PC-9 (cell line): ENCODE data around the gene XCL2. TPM values are rescaled to one million over a fixed set of nuclear protein-coding genes. Genes with fewer than 3 reads are reported as not detected.

Source experiments
- BruUV-seq: library from RNA; stranded (reverse); fragments of 400-500 nt; replicated peaks from 2 replicates; lab custom pipeline; 2021; lab: Mats Ljungman, UMichigan
- CTCF ChIA-PET: fragments of 300-600 bp; sonication (Branson Sonifier 250); formaldehyde crosslinking; loops from one replicate; lab custom pipeline; 2022; ENCODE audit warnings: antibody characterized with exemption; lab: Charles Lee
- POLR2A ChIA-PET: fragments of 300-600 bp; sonication (Branson Sonifier 250); formaldehyde crosslinking; loops from one replicate; lab custom pipeline; 2022; ENCODE audit warnings: antibody characterized with exemption; ENCODE audit not compliant: unreplicated experiment; lab: Charles Lee
- DNase-seq, 2 experiments: peaks; one replicate each; pipeline versions ENCODE4 v3.0.0 to v3.0.0-alpha.2; 2015 to 2022; ENCODE audit warnings: mixed read lengths in 1 of 2
- H2AFZ ChIP-seq: fragments of 200-600 bp; sonication (generic); 2 replicates; pipeline ENCODE4 v1.8.1; 2017; ENCODE audit warnings: antibody characterized with exemption
- H3F3A ChIP-seq: fragments of 200-600 bp; sonication (generic); 2 replicates; pipeline ENCODE4 v1.8.1; 2017; ENCODE audit warnings: antibody characterized with exemption, mild to moderate bottlenecking, low read depth; ENCODE audit not compliant: insufficient read depth
- H3K27ac ChIP-seq: fragments of 200-600 bp; sonication (generic); 2 replicates; pipeline ENCODE4 v1.6.1; 2016; ENCODE audit warnings: mixed run types
- H3K27me3 ChIP-seq: fragments of 200-600 bp; sonication (generic); 2 replicates; pipeline ENCODE4 v1.6.1; 2016; ENCODE audit warnings: low read depth, mixed run types; ENCODE audit not compliant: insufficient read depth
- H3K36me3 ChIP-seq: fragments of 200-600 bp; sonication (generic); 2 replicates; pipeline ENCODE4 v1.6.1; 2016; ENCODE audit warnings: low read depth, mixed run types
- H3K4me1 ChIP-seq: fragments of 200-600 bp; sonication (generic); replicated peaks from 2 replicates; pipeline ENCODE4 v1.6.1; 2016; ENCODE audit warnings: mixed run types; ENCODE audit not compliant: insufficient read depth
- H3K4me2 ChIP-seq: fragments of 200-600 bp; sonication (generic); 2 replicates; pipeline ENCODE4 v1.6.1; 2017; ENCODE audit warnings: mixed run types
- H3K4me3 ChIP-seq: fragments of 200-600 bp; sonication (generic); 2 replicates; pipeline ENCODE4 v1.6.1; 2016; ENCODE audit warnings: mixed run types
- H3K79me2 ChIP-seq: fragments of 200-600 bp; sonication (generic); 2 replicates; pipeline ENCODE4 v1.6.1; 2017; ENCODE audit warnings: low read depth, mixed run types
- H3K9me2 ChIP-seq: fragments of 200-600 bp; sonication (generic); 2 replicates; pipeline ENCODE4 v1.8.1; 2017; ENCODE audit warnings: mild to moderate bottlenecking; ENCODE audit not compliant: insufficient read depth
- H3K9me3 ChIP-seq: fragments of 200-600 bp; sonication (generic); 2 replicates; pipeline ENCODE4 v1.8.1; 2016; ENCODE audit warnings: low read depth; ENCODE audit not compliant: insufficient read depth
- H4K20me1 ChIP-seq: fragments of 200-600 bp; sonication (generic); 2 replicates; pipeline ENCODE4 v1.8.1; 2017; ENCODE audit not compliant: insufficient read depth
- CTCF ChIP-seq: fragments of 200-600 bp; sonication (generic); conservative IDR thresholded peaks from 2 replicates; pipeline ENCODE4 v1.6.1; 2017; ENCODE audit warnings: mixed run types, antibody characterized with exemption, mild to moderate bottlenecking, moderate library complexity
- EZH2 ChIP-seq: fragments of 200-600 bp; sonication (generic); IDR thresholded peaks from 2 replicates; pipeline ENCODE4 v1.8.0; 2017; ENCODE audit warnings: antibody characterized with exemption, low read depth
- intact Hi-C: fragments of 100-400 bp; cut with micrococcal nuclease; formaldehyde crosslinking; loops from one replicate; pipeline ENCODE4 v1.10.0; 2022; ENCODE audit not compliant: unreplicated experiment
- total RNA-seq: library from RNA; stranded (reverse); gene quantifications from 2 replicates; pipeline ENCODE4 v1.2.3, GENCODE V29; 2021

Gene XCL2
- total RNA-seq, 1 experiment from 2014 or later, result not detected

GRCh38 chr1:168518813-168519212 lies 25.0 kb downstream of the XCL2 start:
- Histone ChIP-seq H3K27me3 (no peaks in the 10 kb centered on the region), H2AFZ (no peak overlapping the region), H3K27ac (no peak overlapping the region), H3K9me2 (no peaks in the 10 kb centered on the region), H3K9me3 (no peaks in the 10 kb centered on the region), H3F3A (no peaks in the 10 kb centered on the region), H3K79me2 (no peaks in the 10 kb centered on the region), H3K4me3 (no peak overlapping the region), H3K4me1 (no peaks in the 10 kb centered on the region), H4K20me1 (no peaks in the 10 kb centered on the region), H3K4me2 (no peak overlapping the region), H3K36me3 (no peaks in the 10 kb centered on the region)
- no peak for TF ChIP-seq CTCF
- TF ChIP-seq EZH2, result no peak
- BruUV-seq, result no TSS peak
- ChIA-PET POLR2A (no interaction called here), CTCF (no interaction called here)
- intact Hi-C loops, result no loop called here
- no peak for DNase-seq

DNA sequence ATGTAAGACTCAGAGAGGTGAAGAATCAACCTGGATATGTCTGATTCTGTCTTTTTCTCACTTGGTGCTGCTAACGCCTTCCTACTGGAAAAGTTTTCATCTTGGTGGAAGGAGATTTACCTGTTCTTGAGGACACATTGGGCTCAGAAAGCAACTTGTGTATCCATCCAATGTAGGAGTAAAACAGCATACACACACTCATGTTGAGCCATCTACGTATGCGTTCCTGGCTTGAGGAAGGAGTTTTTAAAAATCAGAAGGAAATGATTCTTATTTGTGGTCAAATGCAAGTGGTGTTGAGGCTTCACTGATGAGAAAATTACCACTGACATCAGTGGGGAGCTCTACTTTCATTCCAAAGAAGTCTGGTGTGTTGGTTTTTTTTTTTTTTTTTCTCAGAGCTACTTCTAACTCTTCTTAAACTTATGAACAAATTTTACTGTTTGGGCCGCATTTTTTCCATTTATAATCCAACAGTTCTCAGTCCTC lies 25.6 kb downstream of the XCL2 start:
- intact Hi-C loops, result no loop called here
- no peak overlapping the region for H3K4me3 ChIP-seq
- H3K27ac ChIP-seq, result no peak overlapping the region
- H3K27me3 ChIP-seq, result no peaks in the 10 kb centered on the region
- POLR2A ChIA-PET, result no interaction called here
- no peaks in the 10 kb centered on the region for H4K20me1 ChIP-seq
- H2AFZ ChIP-seq, result no peak overlapping the region
- no peaks in the 10 kb centered on the region for H3K4me1 ChIP-seq
- no peaks in the 10 kb centered on the region for H3K9me2 ChIP-seq
- H3K9me3 ChIP-seq, result no peaks in the 10 kb centered on the region
- no peaks in the 10 kb centered on the region for H3K36me3 ChIP-seq
- BruUV-seq, result no TSS peak
- no peak overlapping the region for H3K4me2 ChIP-seq
- H3F3A ChIP-seq, result no peaks in the 10 kb centered on the region
- DNase-seq, result no peak
- CTCF ChIA-PET, result no interaction called here
- no peaks in the 10 kb centered on the region for H3K79me2 ChIP-seq
- no peak for TF ChIP-seq CTCF
- no peak for TF ChIP-seq EZH2

- CTCF ChIA-PET, result no interaction called here
- no TSS peak for BruUV-seq
These were observed 29.3 kb downstream of the XCL2 start for GRCh38 chr1:168514455-168514854.

More at GRCh38 chr1:168514455-168514854, 29.3 kb downstream of the XCL2 start:
- H3K27me3 ChIP-seq, result no peaks in the 10 kb centered on the region
- no peak overlapping the region for H3K4me2 ChIP-seq
- H3K79me2 ChIP-seq, result no peaks in the 10 kb centered on the region
- no peaks in the 10 kb centered on the region for H3K9me2 ChIP-seq
- no peak for TF ChIP-seq EZH2
- TF ChIP-seq CTCF, result no peak
- no peaks in the 10 kb centered on the region for H3F3A ChIP-seq
- H3K27ac ChIP-seq, result no peak overlapping the region
- no peak overlapping the region for H3K4me3 ChIP-seq
- H4K20me1 ChIP-seq, result no peaks in the 10 kb centered on the region
- POLR2A ChIA-PET, result no interaction called here
- H2AFZ ChIP-seq, result no peak overlapping the region
- no peaks in the 10 kb centered on the region for H3K9me3 ChIP-seq
- H3K36me3 ChIP-seq, result no peaks in the 10 kb centered on the region
- H3K4me1 ChIP-seq, result no peaks in the 10 kb centered on the region
- DNase-seq, result no peak
- intact Hi-C loops, result no loop called here
